Measurements from ENCODE around the gene RERE.
"Not testable (repeated sequence)": the region's sequence is repeated elsewhere in the genome, so short reads cannot be mapped to it uniquely, and the experiment has no call there.

RERE gene

DNA sequence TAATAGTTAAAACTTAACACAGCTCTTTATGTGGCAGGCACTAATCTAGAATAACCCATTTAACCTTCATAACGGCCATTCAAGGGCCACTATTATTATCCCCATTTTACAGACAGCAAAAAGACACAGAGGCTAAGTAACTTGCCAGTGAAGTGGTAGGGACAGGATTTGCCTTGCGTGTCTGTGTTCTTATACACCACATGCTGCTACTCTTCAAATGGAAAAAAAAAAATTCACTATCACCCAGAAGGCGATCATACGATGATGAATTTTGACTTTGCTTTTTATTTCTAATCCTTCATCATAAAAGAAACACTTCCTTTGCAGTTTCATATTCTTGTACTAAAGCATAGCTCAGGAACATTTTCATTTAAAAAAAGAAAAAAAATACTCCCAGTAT is 65.5 kb downstream of the RERE start:
- DNase-seq, result no peak

DNA sequence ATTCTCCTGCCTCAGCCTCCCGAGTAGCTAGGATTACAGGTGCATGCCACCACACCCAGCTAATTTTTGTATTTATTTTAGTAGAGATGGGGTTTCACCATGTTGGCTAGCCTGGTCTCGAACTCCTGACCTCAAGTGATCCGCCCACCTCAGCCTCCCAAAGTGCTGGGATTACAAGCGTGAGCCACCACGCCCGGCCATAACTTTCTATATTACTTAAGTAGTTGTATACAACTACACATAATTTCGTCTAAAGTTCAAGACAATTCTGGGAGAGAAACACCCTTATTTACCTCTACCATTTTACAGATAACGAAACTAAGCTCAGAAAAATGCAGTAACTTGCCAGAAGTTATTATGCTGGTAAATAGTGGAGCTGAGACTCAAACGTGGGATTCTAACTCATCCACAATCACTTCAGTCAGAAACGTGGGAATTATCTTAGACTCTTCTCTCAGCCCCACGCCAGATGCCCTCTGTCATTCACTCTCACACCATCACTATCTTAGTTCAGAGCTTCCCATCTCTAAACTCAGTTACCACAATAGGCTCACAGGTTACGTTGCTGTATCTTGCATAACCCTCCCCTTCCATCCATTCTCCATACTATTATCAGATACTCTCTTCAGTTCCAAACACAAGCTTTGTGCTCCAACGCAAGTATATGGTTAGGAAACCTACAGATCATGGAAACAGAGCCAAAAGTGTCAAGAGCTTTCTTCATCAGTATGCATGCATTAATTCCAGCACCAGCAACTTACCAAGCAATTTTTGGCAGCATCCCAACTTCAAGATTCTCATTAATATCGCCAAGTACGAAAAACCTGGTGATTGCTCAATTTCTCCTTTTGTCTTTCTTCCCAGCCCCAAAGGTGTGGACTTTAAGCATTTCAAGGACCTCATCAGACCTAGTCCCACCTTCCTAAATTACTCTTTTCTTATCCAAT is 69.3 kb downstream of the RERE start:
- no peak for DNase-seq

DNA sequence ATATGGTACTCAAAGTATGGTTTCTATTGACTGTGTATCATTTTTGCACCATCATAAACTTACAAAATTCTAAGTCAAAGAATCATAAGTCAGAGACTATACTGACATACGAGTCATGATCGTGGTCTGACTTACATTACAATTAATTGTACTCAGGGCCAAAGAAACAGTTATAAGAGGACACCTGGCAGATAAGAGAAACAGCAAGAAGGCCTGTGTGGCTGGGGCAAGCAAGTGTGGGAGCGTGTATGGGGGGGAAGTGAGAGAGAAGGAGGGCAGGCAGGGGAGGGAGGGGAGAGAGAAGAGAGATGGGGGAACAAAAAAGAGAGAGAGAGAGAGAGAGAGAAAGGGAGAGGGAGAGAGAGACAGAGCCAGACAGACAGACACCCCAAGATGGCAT is 70.9 kb downstream of the RERE start:
- no peak for DNase-seq

DNA sequence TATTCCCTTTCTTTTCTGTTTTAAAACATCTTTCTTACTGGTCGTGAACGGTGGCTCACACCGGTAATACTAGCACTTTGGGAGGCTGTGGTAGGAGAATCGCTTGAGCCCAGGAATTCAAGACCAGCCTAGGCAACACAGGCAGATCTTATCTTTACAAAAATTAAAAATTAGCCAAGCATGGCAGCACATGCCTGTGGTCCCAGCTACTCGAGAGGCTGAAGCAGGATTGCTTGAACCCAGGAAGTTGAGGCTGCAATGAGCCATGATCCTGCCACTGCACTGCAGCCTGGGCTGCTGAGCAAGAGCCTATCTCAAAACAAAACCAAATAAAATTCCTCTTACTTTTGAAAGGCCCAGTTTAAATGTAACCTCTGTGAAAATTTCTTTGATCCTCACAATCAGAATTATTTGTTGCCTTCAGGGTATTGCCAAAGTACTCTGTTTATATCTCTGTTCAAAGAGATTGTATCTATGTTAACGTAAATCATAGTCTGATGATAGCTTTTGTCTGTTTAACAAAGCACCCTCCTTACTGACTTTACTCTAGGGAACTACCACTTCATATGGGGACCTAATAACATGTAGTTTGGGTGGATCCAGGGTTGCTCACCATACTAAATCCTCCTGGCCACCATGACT is 71.6 kb downstream of the RERE start:
- no peak for DNase-seq

DNA sequence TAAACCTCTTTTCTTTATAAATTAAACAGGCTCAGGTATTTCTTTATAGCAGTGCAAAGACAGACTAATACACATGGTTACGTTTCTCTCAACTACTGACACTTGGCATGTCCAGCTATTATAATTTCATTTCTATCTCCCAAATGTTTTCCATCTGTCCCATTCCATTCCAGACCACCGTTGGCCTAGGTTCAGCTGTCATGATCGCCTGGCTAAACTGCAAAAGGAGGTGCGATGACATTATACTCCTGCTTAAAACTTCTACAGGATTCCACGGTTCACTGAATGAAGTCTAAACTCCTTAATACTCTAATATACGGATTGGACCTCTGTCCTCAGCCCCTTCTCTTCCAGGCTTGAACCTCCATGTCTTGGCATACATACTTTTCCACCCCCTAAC is 72.1 kb downstream of the RERE start:
- no peak for DNase-seq

DNA sequence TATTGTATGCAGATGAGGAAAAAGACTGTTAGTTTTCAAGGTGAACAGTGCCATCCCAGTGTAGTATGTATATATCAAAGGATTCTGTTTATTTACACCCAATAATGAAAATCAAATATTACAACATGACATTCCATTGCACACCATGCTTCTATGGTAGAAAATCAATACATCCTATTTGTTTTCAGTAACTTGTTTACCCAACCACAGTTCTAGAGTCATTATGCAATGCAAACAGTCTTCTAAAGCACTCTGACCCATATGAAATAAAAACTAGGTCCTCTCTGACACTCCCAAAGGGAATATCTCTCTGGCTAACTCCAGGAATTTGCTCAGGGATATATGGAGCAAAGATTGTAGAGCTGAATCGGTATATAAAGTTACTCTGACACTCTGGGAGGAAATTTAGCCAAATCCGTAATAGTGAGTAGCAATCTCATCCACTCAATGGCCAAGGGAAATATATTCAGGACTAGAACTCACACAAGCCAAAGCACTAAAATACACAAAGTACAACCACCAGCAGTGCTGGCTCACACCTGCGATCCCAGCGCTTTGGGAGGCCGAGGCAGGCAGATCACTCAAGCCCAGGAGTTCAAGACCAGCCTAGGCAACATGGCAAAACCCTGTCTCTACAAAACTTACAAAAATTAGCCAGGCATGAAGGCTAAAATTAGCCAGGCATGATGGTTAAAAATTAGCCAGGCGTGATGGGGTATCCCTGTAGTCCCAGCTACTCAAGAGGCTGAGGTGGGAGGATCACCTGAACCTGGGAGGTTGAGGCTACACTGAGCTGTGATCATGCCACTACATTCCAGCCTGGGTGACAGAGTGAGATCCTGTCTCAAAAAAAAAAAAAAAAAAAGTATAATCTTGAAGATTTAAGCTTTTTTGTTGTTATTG is 75.2 kb downstream of the RERE start:
- no peak for DNase-seq

DNA sequence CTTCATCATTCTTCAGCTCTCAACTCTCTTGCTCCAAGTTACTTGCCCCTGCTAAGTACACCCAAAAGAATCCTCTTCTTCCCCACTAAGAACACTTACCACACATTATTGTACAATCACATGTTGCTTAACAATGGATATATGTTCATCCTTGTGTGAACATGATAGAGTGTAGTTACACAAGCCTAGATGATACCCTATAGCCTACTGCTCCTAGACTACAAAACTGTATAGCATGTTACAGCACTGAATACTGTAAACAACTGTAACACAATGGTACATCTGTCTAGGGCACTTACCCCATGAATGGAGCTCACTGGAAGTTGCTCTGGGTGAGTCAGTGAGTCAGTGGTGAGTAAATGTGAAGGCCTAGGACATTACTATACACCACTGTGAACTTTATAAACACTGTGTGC is 77.4 kb downstream of the RERE start:
- DNase-seq, result no peak

DNA sequence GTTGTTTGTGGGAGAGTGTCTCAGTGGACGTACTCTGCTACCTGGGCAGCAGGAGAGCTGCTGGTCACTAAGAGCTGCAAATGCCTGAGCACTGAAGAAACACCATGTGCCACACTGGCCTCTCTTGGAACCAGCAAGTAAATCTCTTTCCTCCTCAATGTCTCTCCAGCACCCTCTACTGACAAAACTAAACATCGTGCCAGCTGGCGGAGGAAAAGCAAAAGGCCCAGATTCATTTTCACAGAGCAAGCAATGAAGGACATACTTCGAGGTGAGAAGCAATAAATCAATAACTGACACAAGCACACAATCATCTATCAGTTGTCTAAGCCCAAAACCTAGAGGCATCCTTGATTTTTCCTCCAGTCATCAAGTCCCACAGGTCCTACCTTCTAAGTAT is 78.1 kb downstream of the RERE start:
- DNase-seq, result no peak

DNA sequence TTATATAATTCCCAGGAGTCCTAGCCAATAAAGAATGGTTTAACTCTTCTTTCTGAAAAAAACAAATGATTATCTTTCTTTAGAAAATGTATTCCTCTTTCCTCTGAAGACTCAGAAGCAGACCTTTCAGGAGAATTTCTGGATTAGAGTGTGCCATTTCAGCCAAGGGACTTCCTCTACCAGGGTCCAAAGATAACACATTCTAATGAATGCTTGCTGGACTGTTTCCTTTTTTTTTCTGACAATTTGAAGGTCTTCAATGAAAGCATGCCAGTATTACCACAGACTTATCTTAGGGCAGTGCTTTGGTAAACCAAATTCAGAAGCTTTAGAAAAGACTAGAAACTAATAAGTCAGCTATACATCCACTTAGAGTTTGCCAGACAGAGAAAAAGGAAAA is 80.5 kb downstream of the RERE start:
- DNase-seq, result no peak

DNA sequence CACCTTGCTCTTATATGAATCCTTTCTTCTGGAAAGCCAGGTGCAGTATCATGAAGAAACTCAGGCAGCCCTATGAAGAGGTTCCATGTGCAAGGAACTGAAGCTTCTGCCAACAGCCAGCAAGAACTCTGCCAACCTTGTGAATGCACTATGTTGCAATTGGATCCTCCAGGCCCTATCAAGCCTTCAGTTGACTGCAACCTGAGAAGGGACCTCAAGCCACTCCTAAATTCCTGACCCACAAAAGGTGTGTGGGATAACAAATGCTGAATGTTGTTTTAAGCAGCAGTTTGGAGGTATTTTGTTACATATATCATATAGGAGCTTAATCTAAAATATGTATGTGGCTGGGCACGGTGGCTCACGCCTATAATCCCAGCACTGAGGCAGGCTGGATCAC is 84.0 kb downstream of the RERE start:
- DNase-seq, result no peak

DNA sequence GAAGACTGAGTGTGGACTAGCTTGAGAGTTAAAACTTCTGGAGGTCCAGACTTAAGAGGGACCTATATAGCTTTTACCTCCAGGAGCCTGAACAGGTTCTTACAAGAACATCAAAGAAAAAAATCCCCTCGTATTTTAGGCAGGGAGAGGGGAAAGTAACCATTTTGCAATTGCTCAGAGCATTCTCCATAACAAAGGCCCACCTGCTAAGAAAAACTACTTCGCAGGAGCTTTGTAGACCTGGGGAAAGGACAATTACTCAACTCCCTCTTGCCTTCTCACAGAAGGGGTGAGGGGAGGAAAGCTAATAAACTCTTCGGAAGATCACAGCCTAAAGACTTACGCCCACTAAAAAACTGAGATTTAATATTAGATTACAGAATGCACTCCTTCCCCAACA is 86.3 kb downstream of the RERE start:
- DNase-seq, result no peak

DNA sequence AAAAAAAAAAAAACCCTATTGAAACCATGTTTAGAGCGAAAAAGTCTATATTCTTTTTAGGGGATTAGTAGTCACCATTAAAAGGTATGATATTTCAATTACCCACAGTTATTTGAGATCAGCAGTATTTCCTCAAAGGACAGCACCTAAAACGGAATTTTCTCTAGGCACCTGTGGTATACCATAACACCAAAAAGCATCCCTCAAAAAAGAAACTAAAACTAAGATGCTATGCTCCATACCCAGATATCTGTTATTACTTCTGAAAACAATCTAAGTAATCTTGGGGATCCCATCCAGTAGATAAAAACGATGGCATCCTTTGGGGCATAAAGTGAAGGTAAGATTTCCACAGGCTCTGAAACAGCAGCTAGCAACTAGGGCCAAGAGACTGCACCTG is 89.0 kb downstream of the RERE start:
- DNase-seq, result no peak

DNA sequence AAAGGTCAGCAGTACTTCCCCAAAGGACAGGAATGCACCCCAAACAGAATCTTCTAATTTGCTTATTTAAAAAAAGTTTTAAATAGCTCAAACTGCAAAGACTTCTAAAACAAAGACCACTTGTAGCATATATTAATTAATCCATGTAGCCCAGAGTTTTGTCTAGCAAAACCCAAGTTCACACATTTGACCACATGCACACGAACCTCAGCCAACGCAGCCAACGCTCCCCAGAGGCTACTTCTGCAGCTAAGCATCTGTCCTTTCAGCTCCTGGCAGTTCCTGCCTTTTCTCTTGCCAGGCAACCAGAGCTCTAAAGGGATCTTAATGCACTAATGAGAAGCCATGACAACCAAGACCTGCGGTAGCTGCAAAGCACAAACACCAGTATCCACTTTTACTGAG is 89.6 kb downstream of the RERE start:
- no peak for DNase-seq

DNA sequence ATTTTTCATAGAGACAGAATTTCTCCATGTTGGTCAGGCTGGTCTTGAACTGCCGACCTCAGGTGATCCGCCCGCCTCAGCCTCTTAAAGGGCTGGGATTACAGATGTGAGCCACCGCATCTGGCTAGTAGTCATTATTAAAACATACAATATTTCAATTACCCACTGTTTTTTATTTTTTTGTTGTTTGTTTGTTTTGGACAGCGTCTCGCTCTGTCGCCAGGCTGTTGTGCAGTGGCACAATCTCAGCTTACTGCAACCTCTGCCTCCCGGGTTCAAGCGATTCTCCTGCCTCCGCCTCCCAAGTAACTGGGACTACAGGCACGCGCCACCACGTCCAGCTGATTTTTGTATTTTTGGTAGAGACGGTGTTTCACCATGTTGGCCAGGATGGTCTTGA is 90.1 kb downstream of the RERE start:
- not testable (repeated sequence) for DNase-seq

DNA sequence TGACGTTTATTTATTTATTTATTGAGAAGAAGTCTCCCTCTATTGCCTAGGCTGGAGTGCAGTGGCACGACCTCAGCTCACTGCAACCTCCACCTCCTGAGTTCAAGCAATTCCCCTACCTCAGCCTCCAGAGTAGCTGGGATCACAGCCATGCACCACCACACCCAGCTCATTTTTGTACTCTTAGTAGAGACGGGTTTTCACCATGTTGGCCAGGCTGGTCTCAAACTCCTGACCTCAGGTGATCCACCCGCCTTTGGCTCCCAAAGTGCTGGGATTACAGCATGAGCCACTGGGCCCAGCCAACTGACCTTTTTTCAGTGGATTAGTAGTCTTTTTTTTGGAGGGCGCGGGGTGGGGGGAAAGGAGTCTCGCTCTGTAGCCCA is 90.6 kb downstream of the RERE start:
- DNase-seq, result not testable (repeated sequence)

DNA sequence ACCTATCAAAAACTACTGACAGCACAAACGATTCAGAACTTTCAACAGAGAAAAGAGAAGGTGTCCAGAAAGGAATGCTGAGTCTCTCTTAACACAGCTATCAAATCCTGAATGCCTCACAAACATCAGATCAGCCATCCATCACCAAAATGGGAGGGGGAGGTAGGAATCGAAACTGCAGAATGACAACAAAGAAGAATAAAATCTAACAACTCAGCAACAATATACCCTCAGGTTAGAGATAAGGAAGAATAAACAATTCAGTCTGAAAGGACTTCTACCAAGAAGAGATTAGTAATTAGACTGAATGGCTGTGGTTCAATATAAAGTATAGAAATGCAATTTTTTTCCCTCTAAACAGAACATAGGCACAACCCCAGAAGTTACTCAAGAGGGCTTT is 94.4 kb downstream of the RERE start:
- no peak for DNase-seq

DNA sequence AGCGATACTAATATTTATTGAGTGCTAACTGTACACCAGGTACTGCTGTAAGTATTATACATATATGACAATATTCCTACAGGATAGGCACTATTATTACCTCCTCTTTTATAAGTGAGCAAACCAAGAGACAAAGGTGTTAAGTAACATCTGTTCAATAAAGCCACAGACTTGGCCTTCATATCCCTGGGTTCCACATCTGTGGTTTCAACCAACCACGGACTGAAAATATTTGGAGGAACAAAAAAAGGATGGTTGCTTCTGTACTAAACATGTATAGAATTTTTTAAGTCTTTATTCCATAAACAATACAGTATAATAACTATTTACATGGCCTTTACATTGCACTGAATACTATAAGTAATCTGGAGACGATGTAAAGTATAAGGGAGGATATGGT is 95.1 kb downstream of the RERE start:
- DNase-seq, result no peak

DNA sequence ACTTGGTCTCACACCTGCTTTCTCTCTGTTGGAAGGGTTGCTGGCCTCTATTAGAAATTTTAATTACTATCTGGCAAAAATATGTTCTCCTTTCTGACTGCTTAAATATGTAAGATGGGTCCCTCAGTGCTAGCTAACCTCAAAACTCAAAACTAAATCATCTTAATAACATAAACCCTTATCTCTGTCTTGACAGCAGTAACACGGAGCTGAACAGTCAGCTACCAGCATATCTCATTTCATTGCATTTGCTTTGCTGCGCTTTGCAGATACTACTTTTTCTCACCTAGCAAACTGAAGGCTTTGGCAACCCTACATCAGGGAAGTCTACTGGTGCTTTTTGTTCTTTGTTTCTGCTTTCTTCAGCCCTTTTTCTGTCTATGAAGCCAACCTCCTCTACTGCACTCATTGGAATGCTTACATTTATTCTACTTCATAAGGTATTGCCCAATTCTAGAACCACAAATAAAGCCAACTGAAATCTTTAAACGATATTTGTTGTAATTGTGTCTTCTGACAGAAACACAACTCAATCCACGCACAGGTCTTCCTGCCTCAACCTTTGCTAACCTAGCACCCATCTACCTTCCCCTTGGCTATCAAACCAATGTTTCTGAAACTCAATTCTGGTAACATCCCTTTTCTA is 95.6 kb downstream of the RERE start:
- no peak for DNase-seq

DNA sequence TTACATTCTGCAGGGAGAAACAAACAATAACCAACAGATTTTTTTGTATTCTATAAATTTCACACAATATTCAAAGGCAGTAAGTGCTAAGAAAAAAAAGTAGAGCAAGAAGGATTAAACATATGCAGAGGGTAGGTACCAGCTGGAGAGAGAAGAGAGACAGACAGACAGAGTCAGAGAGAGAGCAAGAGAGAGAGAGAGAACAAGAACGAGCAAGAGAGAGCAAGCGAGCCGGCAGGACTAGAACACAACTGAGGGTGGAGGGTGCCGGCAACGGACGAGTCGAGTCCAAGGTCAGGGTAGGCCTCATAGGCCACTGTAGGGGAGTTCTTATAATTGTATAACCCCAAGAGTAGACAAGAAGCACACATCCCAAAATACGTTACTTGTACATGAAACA is 97.1 kb downstream of the RERE start:
- no peak for DNase-seq

DNA sequence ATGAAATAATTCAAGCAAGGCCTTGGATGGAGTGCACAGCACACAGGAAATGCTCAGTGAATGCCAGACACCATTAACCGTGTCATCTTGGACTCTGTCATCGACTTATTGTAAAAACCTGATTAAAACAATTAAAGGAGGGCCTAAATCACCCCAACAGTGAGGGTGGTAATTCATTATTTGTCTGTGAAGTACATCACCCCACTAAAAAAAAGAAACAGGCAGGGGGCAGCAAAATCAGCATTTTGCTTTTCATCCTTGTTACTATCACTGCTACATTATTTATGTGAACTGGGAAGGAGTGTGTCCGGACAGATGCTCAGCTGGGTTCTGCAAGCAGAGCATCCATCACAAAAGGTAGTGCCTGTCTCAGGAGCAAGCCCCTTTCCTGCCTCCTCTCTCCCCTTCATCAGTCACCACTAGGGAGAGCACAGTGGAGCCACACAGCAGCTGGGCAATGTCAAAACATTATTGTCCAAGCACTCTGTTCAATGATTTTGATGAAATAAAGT is 98.5 kb downstream of the RERE start:
- no peak for DNase-seq

DNA sequence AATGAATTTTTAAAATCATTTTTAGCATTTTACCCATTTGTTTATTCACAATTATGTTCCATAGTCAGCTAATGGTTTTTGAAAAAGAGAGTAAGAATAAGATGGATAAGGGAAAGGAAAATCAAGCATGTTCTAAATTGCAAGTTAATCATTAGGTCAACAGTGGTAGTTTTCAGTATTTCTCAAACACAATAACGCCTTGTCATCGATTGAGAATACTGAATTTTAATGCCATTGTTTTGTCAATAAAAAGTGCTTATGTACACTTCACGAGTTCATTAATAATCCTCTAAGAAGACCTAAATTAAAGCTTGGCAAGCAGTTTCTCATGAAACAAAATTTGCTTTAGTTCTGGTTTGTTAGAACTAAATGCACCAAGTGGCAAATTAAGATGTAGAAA is 100.3 kb downstream of the RERE start:
- no peak for DNase-seq

DNA sequence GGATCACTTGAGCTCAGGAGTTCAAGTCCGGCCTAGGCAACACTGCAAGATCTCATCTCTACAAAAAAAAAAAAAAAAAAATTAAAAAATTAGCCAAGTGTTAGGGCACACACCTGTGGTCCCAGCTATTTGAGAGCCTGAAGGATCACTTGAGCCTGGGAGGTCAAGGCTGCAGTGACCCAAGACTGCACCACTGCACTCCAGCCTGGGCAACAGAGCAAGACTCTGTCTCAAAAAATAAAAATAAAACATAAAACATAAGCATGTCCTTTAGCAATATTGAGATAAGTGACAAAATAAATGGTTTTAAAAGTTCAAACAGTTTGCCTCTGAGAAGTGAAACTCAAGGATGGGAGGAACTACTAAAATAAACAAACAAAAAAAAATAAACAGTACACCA is 101.2 kb downstream of the RERE start:
- DNase-seq, result no peak

DNA sequence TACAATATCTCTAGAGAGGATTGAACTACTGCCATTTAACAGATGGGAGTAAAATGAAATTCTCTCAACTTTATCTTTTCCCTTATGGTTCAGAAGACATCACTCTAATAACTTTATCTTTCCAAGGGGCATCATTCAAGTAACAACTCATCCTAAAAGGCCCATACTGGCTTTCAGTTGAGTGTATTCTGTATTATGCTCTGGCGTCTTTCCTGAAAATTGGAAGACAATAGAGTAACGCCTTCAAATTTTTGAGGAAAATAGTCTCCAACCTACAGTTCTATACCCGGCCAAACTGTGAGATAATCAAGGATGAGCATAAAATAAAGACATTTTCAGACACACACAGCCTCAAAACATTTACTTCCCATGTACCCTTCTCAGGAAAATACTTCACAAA is 103.3 kb downstream of the RERE start:
- DNase-seq, result no peak

All from CD4-positive, alpha-beta T cell treated with Interleukin-6 for 4 hours (primary cell).